RWPE2 (cell line): Measurements from ENCODE around the gene KCND1.
A peak's percentile ranks its signal among the peaks of the same experiment; 100 is the strongest.

ENCODE experiments used
- ATAC-seq: fragments of 200-7000 bp; cut with Tn5 transposase; 3 replicates; pipeline ENCODE4 v1.9.1; 2021; ENCODE audit warnings: low read depth
- DNase-seq: peaks from one replicate; pipeline ENCODE4 v3.0.0-alpha.2; 2020; ENCODE audit warnings: low spot score
- H3K27ac ChIP-seq: fragments of 450-650 bp; 2 replicates; pipeline ENCODE4 v1.5.1; 2017; ENCODE audit warnings: mild to moderate bottlenecking; ENCODE audit not compliant: poor library complexity, severe bottlenecking
- H3K27me3 ChIP-seq: fragments of 250-450 bp; sonication (Bioruptor Pico); 2 replicates; pipeline ENCODE4 v1.5.1; 2021; ENCODE audit warnings: mild to moderate bottlenecking, moderate library complexity; ENCODE audit not compliant: insufficient read depth, poor library complexity, severe bottlenecking
- H3K36me3 ChIP-seq: fragments of 250-450 bp; sonication (Bioruptor Pico); 2 replicates; pipeline ENCODE4 v1.5.1; 2020; ENCODE audit warnings: low read depth, mild to moderate bottlenecking, moderate library complexity
- H3K4me1 ChIP-seq: fragments of 250-450 bp; sonication (Bioruptor Pico); 2 replicates; pipeline ENCODE4 v1.5.1; 2021; ENCODE audit warnings: mild to moderate bottlenecking, moderate library complexity; ENCODE audit not compliant: insufficient read depth, poor library complexity, severe bottlenecking
- H3K4me3 ChIP-seq: fragments of 250-450 bp; sonication (Bioruptor Pico); 2 replicates; pipeline ENCODE4 v1.5.1; 2021; ENCODE audit warnings: mild to moderate bottlenecking, moderate library complexity; ENCODE audit not compliant: severe bottlenecking
- H3K9me3 ChIP-seq: fragments of 250-450 bp; sonication (Bioruptor Pico); 2 replicates; pipeline ENCODE4 v1.5.1; 2021; ENCODE audit warnings: mild to moderate bottlenecking, moderate library complexity; ENCODE audit not compliant: severe bottlenecking
- CTCF ChIP-seq: fragments of 450-650 bp; IDR thresholded peaks from one replicate; pipeline ENCODE4 v1.5.1; 2017; ENCODE audit warnings: mild to moderate bottlenecking, moderate library complexity; ENCODE audit not compliant: poor library complexity, severe bottlenecking

KCND1 gene

GRCh38 chrX:48923771-48924170 is 47.9 kb downstream of the KCND1 start:
- no peak overlapping the region for H3K4me3 ChIP-seq
- ATAC-seq: no peak
- H3K36me3 ChIP-seq: no peaks in the 10 kb centered on the region; the same call in 1 of the 2 replicates
- no peaks in the 10 kb centered on the region for H3K4me1 ChIP-seq
- no peaks in the 10 kb centered on the region for H3K27me3 ChIP-seq
- no peak for DNase-seq
- TF ChIP-seq CTCF: no peak
- H3K27ac ChIP-seq: no peak overlapping the region
- no peaks in the 10 kb centered on the region for H3K9me3 ChIP-seq

GRCh38 chrX:48920718-48921104 is 50.9 kb downstream of the KCND1 start:
- Histone ChIP-seq H3K27me3 (no peaks in the 10 kb centered on the region), H3K27ac (no peak overlapping the region), H3K4me1 (peaks cover 3% of the 10 kb centered on the region), H3K36me3 (peaks cover 8% of the 10 kb centered on the region), H3K4me3 (no peak overlapping the region), H3K9me3 (no peaks in the 10 kb centered on the region)
- no peak for ATAC-seq
- no peak for DNase-seq
- TF ChIP-seq CTCF: no peak

- no peaks in the 10 kb centered on the region for H3K9me3 ChIP-seq
- peak overlapping the region; percentile 53 for H3K27ac ChIP-seq
- TF ChIP-seq CTCF: no peak
- H3K4me1 ChIP-seq: peaks cover 3% of the 10 kb centered on the region
- ATAC-seq: no peak
- no peak overlapping the region for H3K4me3 ChIP-seq
- no peak for DNase-seq
- H3K27me3 ChIP-seq: no peaks in the 10 kb centered on the region
- peaks cover 14% of the 10 kb centered on the region for H3K36me3 ChIP-seq
Measured at GRCh38 chrX:48919947-48920717, 51.5 kb downstream of the KCND1 start.

- Histone ChIP-seq H3K9me3 (no peaks in the 10 kb centered on the region), H3K27ac (peak overlapping the region; percentile 53), H3K4me1 (peaks cover 3% of the 10 kb centered on the region), H3K36me3 (peaks cover 21% of the 10 kb centered on the region), H3K27me3 (no peaks in the 10 kb centered on the region), H3K4me3 (peak overlapping the region; percentile 76)
- DNase-seq (no peak), ATAC-seq (peak; percentile 17)
- no peak for TF ChIP-seq CTCF
Measured at GRCh38 chrX:48919360-48919841, 52.2 kb downstream of the KCND1 start.
